Activated B cell treated with CpG ODN at 0.5 μM for 24 hours (primary cell): ENCODE data around the gene VCAM1. TPM values are rescaled to one million over a fixed set of nuclear protein-coding genes. Genes with fewer than 3 reads are reported as not detected.

Source experiments
- ATAC-seq: fragments of 200-7000 bp; cut with Tn5 transposase; one replicate; pipeline ENCODE4 v1.10.0; 2021; ENCODE audit warnings: low read depth, mild to moderate bottlenecking, moderate library complexity
- CTCF ChIA-PET: fragments of 350-600 bp; sonication (Branson Sonifier 250); formaldehyde crosslinking; loops from one replicate; lab custom pipeline; 2021; ENCODE audit warnings: antibody characterized with exemption; lab: Charles Lee
- POLR2A ChIA-PET: fragments of 350-600 bp; sonication (Branson Sonifier 250); formaldehyde crosslinking; loops from one replicate; lab custom pipeline; 2021; ENCODE audit warnings: antibody characterized with exemption; lab: Charles Lee
- DNase-seq: peaks from one replicate; pipeline ENCODE4 v3.0.0; 2022
- H3K27ac Mint-ChIP-seq: one replicate; pipeline ENCODE4 v1.8.0; 2020; ENCODE audit warnings: mixed read lengths
- H3K27me3 Mint-ChIP-seq: one replicate; pipeline ENCODE4 v1.8.0; 2021; ENCODE audit warnings: mixed read lengths
- H3K36me3 Mint-ChIP-seq: one replicate; pipeline ENCODE4 v1.8.0; 2021; ENCODE audit warnings: low read depth, mixed read lengths
- H3K4me1 Mint-ChIP-seq: one replicate; pipeline ENCODE4 v1.8.0; 2021; ENCODE audit warnings: mixed read lengths
- H3K4me3 Mint-ChIP-seq: one replicate; pipeline ENCODE4 v1.8.0; 2020; ENCODE audit warnings: mild to moderate bottlenecking, mixed read lengths
- H3K9me3 Mint-ChIP-seq: one replicate; pipeline ENCODE4 v1.8.0; 2020; ENCODE audit warnings: mixed read lengths
- CTCF ChIP-seq: fragments of 200-600 bp; IDR thresholded peaks from one replicate; pipeline ENCODE4 v1.8.0; 2022; ENCODE audit warnings: antibody characterized with exemption, mild to moderate bottlenecking
- intact Hi-C: fragments of 100-400 bp; cut with micrococcal nuclease; formaldehyde crosslinking; loops from one replicate; pipeline ENCODE4 v1.15.1; 2024
- total RNA-seq: library from RNA; stranded (reverse); gene quantifications from 2 replicates; pipeline ENCODE4 v1.2.3, GENCODE V29; 2022

The VCAM1 gene
- total RNA-seq, 1 donor from 2014 or later = not detected

- no peak overlapping the region for H3K4me3 Mint-ChIP-seq
- DNase-seq = no peak
- ChIA-PET CTCF (no interaction called here), POLR2A (no interaction called here)
- no peak overlapping the region for H3K27ac Mint-ChIP-seq
- no peak for ATAC-seq
- H3K9me3 Mint-ChIP-seq = no peaks in the 10 kb centered on the region
- H3K36me3 Mint-ChIP-seq = no peaks in the 10 kb centered on the region
- H3K27me3 Mint-ChIP-seq = peaks cover 5% of the 10 kb centered on the region
- no peak for TF ChIP-seq CTCF
- H3K4me1 Mint-ChIP-seq = no peaks in the 10 kb centered on the region
- intact Hi-C loops = no loop called here
These were observed 1.2 kb downstream of the VCAM1 start for GRCh38 chr1:100720751-100721150.

DNA sequence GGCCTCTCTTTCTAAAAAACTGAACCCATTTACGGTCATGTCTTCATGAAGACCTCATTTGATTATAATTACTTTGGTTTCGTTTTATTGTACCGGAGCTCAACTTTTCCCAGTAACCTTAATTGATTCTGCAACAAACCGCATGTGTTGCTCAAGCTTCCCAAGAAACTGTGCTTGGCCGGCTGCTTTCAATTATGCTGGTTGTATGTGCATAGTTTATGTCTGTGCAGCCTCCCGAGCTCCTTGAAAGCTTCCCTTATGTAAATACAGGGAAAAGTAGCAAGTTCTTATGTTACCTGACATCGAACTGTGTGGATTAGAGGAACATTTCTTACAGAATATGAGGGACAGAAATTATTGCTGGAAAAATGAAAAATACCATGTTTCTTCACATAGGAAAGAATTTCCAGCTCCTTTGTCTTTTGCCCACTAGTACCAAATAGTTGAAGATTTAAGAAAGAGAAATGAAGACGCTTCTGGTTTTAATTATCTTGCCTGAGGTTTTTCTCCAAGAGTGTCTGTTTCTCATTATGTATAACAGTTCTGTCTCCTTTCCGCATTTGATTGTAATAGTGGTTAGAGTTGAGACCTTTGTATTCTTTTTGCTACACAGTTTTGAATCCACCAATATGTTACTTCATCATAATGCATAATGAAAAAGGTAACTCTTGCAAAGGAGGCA is 2.1 kb downstream of the VCAM1 start:
- H3K27me3 Mint-ChIP-seq = peaks cover 5% of the 10 kb centered on the region
- no peak for ATAC-seq
- ChIA-PET CTCF (no interaction called here), POLR2A (no interaction called here)
- H3K9me3 Mint-ChIP-seq = no peaks in the 10 kb centered on the region
- intact Hi-C loops = no loop called here
- DNase-seq = no peak
- no peak overlapping the region for H3K27ac Mint-ChIP-seq
- no peak overlapping the region for H3K4me3 Mint-ChIP-seq
- no peaks in the 10 kb centered on the region for H3K4me1 Mint-ChIP-seq
- TF ChIP-seq CTCF = no peak
- no peaks in the 10 kb centered on the region for H3K36me3 Mint-ChIP-seq

DNA sequence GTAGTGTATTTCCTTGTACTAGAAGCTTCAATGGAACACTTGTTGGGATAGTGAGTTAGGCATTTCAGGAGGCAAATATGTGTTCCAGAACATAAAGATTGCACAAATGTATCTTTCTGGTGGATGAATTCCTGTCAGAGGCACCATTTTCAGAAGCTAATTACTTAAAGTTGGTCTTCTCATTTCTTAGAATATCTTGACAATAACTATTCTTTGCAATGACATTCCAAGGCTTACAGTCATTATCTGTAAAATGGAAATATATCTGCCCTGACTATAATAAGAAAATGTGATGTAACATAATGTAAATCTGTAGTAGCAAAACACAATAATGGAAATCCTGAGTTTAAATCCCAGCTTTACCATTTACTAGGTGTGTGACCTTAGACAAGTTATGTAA is 2.7 kb downstream of the VCAM1 start:
- H3K36me3 Mint-ChIP-seq = no peaks in the 10 kb centered on the region
- H3K27ac Mint-ChIP-seq = no peak overlapping the region
- H3K4me1 Mint-ChIP-seq = no peaks in the 10 kb centered on the region
- DNase-seq (no peak), ATAC-seq (no peak)
- intact Hi-C loops = no loop called here
- no peak for TF ChIP-seq CTCF
- no peak overlapping the region for H3K4me3 Mint-ChIP-seq
- H3K27me3 Mint-ChIP-seq = peaks cover 5% of the 10 kb centered on the region
- no peaks in the 10 kb centered on the region for H3K9me3 Mint-ChIP-seq
- POLR2A ChIA-PET = no interaction called here
- CTCF ChIA-PET = no interaction called here

- no peaks in the 10 kb centered on the region for H3K4me1 Mint-ChIP-seq
- no peaks in the 10 kb centered on the region for H3K36me3 Mint-ChIP-seq
- POLR2A ChIA-PET = no interaction called here
- ATAC-seq (no peak), DNase-seq (no peak)
- H3K27me3 Mint-ChIP-seq = peaks cover 5% of the 10 kb centered on the region
- intact Hi-C loops = no loop called here
- CTCF ChIA-PET = no interaction called here
- TF ChIP-seq CTCF = no peak
- H3K27ac Mint-ChIP-seq = no peak overlapping the region
- no peak overlapping the region for H3K4me3 Mint-ChIP-seq
- no peaks in the 10 kb centered on the region for H3K9me3 Mint-ChIP-seq
These were observed 4.7 kb downstream of the VCAM1 start for GRCh38 chr1:100724281-100724680.

GRCh38 chr1:100730130-100730529 is 10.6 kb downstream of the VCAM1 start:
- CTCF ChIA-PET = no interaction called here
- H3K9me3 Mint-ChIP-seq = no peaks in the 10 kb centered on the region
- POLR2A ChIA-PET = no interaction called here
- intact Hi-C loops = no loop called here
- H3K27me3 Mint-ChIP-seq = peaks cover 3% of the 10 kb centered on the region
- H3K4me3 Mint-ChIP-seq = no peak overlapping the region
- ATAC-seq (no peak), DNase-seq (no peak)
- H3K36me3 Mint-ChIP-seq = no peaks in the 10 kb centered on the region
- no peaks in the 10 kb centered on the region for H3K4me1 Mint-ChIP-seq
- H3K27ac Mint-ChIP-seq = no peak overlapping the region
- TF ChIP-seq CTCF = no peak
